Epithelial cell of esophagus (primary cell): Measurements from ENCODE around the gene KRT14.

ENCODE experiments used
- DNase-seq: peaks from one replicate; pipeline ENCODE4 v3.0.0; 2010; ENCODE audit warnings: low read depth
- H3K4me3 ChIP-seq: 2 replicates; pipeline ENCODE4 v1.5.1; 2011; ENCODE audit warnings: mild to moderate bottlenecking, low read length, control low read depth
- CTCF ChIP-seq: IDR thresholded peaks from 2 replicates; pipeline ENCODE4 v1.5.1; 2011; ENCODE audit warnings: low read depth, mild to moderate bottlenecking, low read length, control low read depth, inconsistent platforms; ENCODE audit not compliant: insufficient read depth; ENCODE audit errors: missing control alignments

KRT14 gene

GRCh38 chr17:41586863-41587495 is at the start of gene KRT14:
Gene KRT14, minus strand, starts transcription at chr17:41586895. Its CDS starts 61 bp downstream, at chr17:41586834.
- peak; percentile 93 for DNase-seq
- H3K4me3 ChIP-seq = peak within 1 kb of the TSS; percentile 84
- TF ChIP-seq CTCF = no peak

- no peak for DNase-seq
- no peak overlapping the region for H3K4me3 ChIP-seq
- no peak for TF ChIP-seq CTCF
Measured at GRCh38 chr17:41635121-41636097, 48.7 kb upstream of the KRT14 start.

- DNase-seq = no peak
- no peak for TF ChIP-seq CTCF
- H3K4me3 ChIP-seq = no peak overlapping the region
Measured at GRCh38 chr17:41634639-41635038, 47.9 kb upstream of the KRT14 start.

GRCh38 chr17:41633556-41634199 is 47.0 kb upstream of the KRT14 start:
- TF ChIP-seq CTCF = no peak
- no peak for DNase-seq
- no peak overlapping the region for H3K4me3 ChIP-seq

- DNase-seq = no peak
- no peak overlapping the region for H3K4me3 ChIP-seq
- no peak for TF ChIP-seq CTCF
Measured at GRCh38 chr17:41632482-41633105, 45.9 kb upstream of the KRT14 start.

- no peak overlapping the region for H3K4me3 ChIP-seq
- no peak for DNase-seq
- TF ChIP-seq CTCF = no peak
Measured at GRCh38 chr17:41631898-41632285, 45.2 kb upstream of the KRT14 start.
